GM19023 (cell line): ENCODE results near the gene SLC25A23.
A peak's percentile ranks its signal among the peaks of the same experiment; 100 is the strongest.
"Not testable (repeated sequence)": the region's sequence is repeated elsewhere in the genome, so short reads cannot be mapped to it uniquely, and the experiment has no call there.

Source experiments
- ATAC-seq: cut with Tn5 transposase; IDR thresholded peaks from one replicate; pipeline ENCODE4 v1.9.1; 2021; ENCODE audit warnings: mild to moderate bottlenecking, moderate library complexity; ENCODE audit not compliant: unreplicated experiment

The SLC25A23 gene

GRCh38 chr19:6459262-6460098 is at the start of gene SLC25A23:
SLC25A23 (minus strand) TSS chr19:6459792; CDS start chr19:6459628, 164 bp downstream.
- peak; percentile 39 for ATAC-seq

DNA sequence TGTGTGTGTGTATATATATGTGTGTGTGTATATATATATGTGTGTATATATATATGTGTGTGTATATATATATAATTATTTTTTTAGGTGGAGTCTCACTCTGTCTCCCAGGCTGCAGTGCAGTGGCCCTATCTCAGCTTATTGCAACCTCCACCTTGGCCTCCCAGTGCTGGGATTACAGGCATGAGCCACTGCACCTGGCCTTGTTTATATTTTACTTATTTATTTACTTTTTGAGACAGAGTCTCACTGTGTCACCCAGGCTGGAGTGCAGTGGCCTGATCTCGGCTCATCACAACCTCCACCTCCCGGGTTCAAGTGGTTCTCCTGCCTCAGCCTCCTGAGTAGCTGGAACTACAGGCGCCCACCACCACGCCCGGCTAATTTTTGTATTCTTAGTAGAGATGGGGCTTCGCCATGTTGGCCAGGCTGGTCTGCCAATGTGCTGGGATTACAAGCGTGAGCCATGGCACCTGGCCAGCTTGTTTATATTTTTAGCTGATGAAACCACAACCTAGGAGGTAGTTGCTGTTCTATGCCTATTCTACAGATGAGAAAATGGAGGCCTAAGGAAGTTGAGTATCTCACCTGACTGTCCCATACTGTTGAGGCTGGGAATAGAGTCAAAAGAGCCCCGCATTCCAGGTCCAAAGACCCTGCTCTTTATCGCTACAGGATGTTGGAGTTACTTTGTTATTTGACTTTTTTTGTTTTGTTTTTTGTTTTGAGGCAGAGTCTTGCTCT is 48.6 kb upstream of the SLC25A23 start:
- not testable (repeated sequence) for ATAC-seq

- no peak for ATAC-seq
Measured at GRCh38 chr19:6503407-6504201, 44.0 kb upstream of the SLC25A23 start.

- ATAC-seq: no peak
Measured at GRCh38 chr19:6501740-6502648, 42.4 kb upstream of the SLC25A23 start, which contains the start of gene TUBB4A. TUBB4A (minus strand) TSS chr19:6502309; CDS start chr19:6502212, 97 bp downstream.

DNA sequence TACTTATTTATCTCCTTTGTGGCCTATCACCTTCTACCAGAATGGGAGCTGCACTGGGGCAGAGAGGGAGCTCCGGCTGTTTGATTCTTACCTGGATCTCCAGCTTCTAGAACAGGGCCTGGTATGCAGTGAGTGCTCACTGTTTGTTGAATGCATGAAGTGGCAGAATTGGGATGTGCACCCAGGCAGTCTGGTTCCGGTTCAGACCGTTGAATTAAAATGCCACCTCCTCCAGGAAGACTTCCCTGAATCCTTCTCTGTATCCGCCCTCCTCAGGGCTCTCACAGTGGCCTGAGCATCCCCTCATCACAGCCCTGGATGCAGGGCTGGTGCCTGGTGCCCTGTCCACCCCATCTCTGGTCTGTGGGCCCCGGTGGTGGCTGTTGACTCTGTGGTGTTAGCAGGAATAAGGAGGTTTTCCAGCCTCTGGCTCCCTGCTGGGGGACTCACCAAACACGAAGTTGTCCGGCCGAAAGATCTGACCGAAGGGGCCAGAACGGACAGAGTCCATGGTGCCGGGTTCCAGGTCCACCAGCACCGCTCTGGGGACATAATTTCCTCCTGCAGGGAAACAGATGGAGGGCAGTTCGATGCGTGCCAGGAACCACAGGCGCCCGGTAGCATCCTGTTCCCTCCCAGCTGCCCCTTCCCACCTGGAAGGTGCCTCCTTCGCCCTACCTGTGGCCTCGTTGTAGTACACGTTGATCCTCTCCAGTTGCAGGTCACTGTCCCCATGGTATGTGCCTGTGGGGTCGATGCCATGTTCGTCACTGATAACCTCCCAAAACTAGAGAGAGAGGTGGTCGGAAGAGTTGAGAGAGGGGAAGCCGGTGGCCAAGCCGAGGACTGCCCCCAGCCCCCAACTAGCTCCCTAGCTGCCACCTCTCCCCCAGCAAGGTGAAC is 41.5 kb upstream of the SLC25A23 start:
- ATAC-seq: no peak

DNA sequence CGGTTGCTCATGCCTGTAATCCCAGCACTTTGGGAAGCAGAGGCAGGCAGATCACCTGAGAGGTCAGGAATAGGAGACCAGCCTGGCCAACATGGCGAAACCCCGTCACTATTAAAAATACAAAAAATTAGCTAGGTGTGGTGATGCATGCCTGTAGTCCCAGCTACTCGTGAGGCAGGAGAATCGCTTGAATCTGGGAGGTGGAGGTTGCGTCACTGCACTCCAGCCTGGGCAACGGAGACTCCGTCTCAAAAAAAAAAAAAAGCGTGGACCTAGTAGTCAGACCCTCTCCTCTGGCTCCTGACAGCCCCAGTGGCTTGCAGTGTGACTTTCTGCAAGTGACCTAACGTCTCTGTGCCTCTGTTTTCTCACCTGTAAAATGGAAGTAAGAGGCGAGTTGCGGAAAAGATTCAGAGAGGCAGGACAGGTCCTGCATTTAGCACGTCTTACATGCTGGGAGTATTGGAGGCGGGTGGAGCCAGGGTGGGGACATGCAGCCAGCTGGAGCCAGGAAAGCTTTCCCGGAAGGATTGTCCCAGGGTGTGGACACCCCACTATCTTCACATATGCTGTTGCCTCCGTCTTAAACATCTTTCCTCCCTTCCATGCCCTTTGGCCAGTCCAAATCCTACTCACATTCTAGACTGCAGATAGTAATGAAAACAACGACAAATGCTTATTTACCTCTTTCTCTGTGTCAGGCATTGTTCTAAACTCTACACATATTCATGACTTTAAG is 39.6 kb upstream of the SLC25A23 start:
- ATAC-seq: no peak

- no peak for ATAC-seq
Measured at GRCh38 chr19:6498294-6499036, 38.9 kb upstream of the SLC25A23 start.

- ATAC-seq: no peak
Measured at GRCh38 chr19:6495947-6496346, 36.4 kb upstream of the SLC25A23 start.

DNA sequence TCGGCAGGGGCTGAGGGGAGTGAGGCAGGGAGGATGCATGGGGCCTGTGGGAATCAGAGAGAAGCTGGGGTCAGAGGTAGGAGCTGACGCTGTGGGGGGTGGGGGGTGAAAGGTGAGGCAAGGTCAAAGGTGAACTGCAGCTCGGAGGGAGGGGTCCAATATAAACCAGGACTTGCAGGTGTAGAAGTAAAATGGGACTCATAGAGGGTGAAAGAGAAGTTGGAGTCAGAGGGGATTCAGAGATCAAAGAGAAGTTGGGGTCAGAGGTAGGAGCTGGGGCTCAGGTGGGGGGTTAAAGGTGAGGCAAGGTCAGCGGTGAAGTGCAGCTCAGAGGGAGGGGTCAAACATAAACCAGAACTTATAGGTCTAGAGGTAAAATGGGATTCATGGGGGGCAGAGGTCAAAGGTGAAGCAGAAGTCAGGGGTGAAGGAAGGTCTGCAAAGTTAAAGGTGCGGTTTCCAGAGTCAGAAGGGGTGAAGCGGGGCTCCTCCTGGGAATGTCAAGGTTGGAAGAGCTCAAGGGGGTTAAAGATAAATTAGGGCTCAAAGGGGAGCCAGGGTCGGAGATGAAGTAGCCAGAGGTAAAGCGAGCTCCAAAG is 34.9 kb upstream of the SLC25A23 start:
- ATAC-seq: no peak

GRCh38 chr19:6491802-6492592 is 32.4 kb upstream of the SLC25A23 start:
- ATAC-seq: no peak

DNA sequence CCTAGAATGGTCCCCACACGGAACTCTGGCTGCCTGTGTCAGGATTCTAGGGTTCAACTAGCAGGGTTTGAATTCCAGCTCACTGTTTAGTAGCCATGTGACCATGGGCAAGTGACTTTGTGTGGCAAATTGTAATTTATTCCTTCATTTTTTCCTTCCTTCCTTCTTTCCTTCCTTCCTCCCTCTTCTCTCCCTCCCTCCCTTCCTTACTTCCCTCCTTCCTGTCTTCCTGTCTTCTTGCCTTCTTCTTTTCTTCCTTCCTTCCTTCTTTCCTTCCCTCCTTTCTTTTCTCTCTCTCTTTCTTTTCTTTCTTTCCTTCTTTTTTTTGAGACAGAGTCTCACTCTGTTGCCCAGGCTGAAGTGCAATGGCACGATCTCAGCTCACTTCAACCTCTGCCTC is 30.5 kb upstream of the SLC25A23 start:
- no peak for ATAC-seq

DNA sequence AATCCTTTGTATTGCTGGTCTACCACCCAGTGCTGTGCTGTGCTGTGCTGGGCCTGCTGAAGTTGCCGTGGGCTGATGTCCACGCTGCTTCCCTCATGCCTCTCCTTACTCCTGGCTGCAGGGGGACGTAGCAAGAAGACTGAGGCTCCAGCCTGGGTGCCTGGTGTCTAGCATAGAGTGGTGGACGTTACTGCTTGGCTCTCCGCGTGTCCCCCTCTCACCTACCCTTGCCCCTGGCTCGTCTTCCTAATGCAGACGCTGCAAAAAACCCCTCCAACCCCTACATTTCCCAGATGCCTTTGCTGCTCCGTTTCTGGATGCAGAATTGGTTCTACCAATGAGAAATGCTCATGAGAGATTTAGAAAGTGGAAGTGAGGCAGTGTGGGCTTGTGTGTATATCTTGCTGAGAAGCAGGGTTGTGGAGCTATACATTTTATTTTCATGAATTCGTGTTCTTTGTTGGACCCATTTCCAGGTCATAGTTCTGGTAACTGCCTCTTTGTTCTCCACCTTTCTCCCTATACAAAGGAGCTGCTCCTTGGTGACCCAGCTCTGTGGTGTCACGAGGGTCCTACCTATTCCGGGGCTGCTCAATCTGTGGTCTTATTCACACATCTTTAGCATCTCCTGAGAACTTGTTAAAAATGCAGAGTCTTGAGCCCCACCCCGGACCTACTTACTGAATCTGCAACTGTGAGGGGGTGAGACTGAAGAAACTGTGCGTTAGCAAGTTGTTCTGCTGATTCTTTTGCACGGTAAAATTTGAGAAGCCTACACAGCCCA is 29.9 kb upstream of the SLC25A23 start:
- peak; percentile 67 for ATAC-seq

DNA sequence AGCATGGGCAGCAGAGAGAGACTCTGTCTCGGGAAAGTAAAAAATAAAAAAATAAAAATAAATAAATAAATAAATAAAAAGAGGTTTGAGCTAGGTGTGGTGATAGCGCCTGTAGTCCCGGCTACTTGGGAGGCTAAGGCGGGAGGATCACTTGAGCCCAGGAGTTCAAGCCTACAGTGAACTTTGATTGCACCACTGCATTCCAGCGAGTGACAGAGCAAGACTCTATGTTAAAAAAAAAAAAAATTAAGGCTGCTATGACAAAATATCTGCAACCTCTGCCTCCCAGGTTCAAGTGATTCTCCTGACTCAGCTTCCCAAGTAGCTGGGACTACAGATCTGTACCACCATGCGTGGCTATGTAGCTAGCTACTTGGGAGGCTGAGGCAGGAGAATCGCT is 25.2 kb upstream of the SLC25A23 start:
- no peak for ATAC-seq

GRCh38 chr19:6484230-6484629 is 24.6 kb upstream of the SLC25A23 start:
- no peak for ATAC-seq

- no peak for ATAC-seq
Measured at GRCh38 chr19:6483235-6483634, 23.6 kb upstream of the SLC25A23 start.

DNA sequence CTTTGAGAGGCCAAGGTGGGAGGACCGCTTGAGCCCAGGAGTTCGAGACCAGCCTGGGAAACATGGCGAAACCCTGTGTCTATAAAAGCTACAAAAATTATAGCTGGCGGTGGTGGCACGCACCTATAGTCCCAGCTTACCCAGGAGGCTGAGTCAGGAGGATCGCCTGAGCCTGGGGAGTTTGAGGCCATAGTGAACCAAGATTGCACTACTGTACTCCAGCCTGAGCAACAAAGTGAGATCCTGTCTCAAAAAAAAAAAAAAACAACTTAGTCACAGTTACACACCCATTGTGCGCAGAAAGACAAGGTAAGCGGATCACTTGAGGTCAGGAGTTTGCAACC is 22.7 kb upstream of the SLC25A23 start:
- no peak for ATAC-seq
